ENCODE results near the gene SLC6A4.

Gene SLC6A4

DNA sequence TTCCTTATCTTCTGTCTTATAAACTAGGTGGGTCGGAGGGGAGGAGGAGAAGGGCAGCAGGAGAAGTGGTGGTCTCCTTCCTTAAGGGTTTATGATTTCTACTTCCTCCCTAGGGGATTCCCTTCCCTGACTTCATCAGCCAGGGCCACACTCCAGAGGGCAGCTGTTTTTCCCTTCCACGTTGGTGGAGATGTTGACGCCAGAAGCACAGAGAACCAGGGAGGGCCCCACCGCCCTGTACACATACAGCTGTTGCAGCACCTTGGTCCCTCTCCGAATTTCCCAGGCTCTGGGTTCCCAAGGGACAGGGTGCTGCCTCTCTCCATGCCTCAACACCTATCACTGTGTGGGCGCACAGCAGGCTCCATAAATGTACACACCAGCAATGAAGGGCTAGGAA is 5.6 kb upstream of the SLC6A4 start:
- Histone ChIP-seq H4K20me1 (ENCODE audit: insufficient read depth, low read length) (no peaks in the 10 kb centered on the region), H2AFZ (ENCODE audit: low read length) (no peak overlapping the region), H3K27me3 (replicated peaks; ENCODE audit: insufficient read depth, low read length) (peaks cover 7% of the 10 kb centered on the region; the same call in 1 of the 2 replicates), H3K9ac (ENCODE audit: low read length) (no peak overlapping the region), H3K9me3 (replicated peaks; ENCODE audit: insufficient read depth, low read length) (no peaks in the 10 kb centered on the region), H3F3A (ENCODE audit: insufficient read depth, low read length) (no peaks in the 10 kb centered on the region), H3K36me3 (replicated peaks; ENCODE audit: insufficient read depth, low read length) (no peaks in the 10 kb centered on the region), H3K4me2 (ENCODE audit: low read depth, low read length) (no peak overlapping the region), H3K9me2 (replicated peaks; ENCODE audit: insufficient read depth, low read length) (no peaks in the 10 kb centered on the region), H3K27ac (ENCODE audit: low read length) (no peak overlapping the region), H3K4me3 (ENCODE audit: low read length) (no peak overlapping the region), H3K4me1 (ENCODE audit: low read length) (no peaks in the 10 kb centered on the region), H3K79me2 (ENCODE audit: low read length) (no peaks in the 10 kb centered on the region)
- DNase-seq = no peak
- TF ChIP-seq, protein P1, sequence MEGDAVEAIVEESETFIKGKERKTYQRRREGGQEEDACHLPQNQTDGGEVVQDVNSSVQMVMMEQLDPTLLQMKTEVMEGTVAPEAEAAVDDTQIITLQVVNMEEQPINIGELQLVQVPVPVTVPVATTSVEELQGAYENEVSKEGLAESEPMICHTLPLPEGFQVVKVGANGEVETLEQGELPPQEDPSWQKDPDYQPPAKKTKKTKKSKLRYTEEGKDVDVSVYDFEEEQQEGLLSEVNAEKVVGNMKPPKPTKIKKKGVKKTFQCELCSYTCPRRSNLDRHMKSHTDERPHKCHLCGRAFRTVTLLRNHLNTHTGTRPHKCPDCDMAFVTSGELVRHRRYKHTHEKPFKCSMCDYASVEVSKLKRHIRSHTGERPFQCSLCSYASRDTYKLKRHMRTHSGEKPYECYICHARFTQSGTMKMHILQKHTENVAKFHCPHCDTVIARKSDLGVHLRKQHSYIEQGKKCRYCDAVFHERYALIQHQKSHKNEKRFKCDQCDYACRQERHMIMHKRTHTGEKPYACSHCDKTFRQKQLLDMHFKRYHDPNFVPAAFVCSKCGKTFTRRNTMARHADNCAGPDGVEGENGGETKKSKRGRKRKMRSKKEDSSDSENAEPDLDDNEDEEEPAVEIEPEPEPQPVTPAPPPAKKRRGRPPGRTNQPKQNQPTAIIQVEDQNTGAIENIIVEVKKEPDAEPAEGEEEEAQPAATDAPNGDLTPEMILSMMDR (IDR thresholded peaks at IDR 0.05; ENCODE audit: low read length) = no peak
- TF ChIP-seq EZH2 (optimal IDR thresholded peaks at IDR 0.05; ENCODE audit: low read depth, low read length) (no peak), EZH2phosphoT487 (IDR thresholded peaks at IDR 0.05; ENCODE audit: low read length) (no peak)

DNA sequence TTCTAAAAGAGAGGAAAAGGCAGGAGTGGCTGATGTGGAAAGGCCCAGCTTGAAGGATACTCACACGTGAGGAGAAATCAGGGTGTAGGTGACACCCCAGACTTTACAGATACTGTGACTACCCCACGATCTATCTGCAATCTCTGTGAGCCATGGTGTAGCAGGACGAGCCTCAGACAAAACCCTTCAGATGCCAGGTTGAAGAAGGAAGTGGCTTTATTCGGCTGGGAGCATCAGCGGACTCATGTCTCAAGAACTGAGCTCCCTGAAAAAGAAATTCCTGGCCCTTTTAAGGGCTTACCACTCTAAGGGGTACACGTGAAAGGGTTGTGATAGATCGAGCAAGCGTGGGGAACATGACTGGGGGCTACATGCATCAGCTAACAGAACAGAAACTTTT is 4.7 kb upstream of the SLC6A4 start:
- TF ChIP-seq EZH2 (optimal IDR thresholded peaks at IDR 0.05; ENCODE audit: low read depth, low read length) (no peak), EZH2phosphoT487 (IDR thresholded peaks at IDR 0.05; ENCODE audit: low read length) (no peak)
- TF ChIP-seq, protein P1 (IDR thresholded peaks at IDR 0.05; ENCODE audit: low read length) = no peak
- Histone ChIP-seq H3K9me3 (replicated peaks; ENCODE audit: insufficient read depth, low read length) (no peaks in the 10 kb centered on the region), H2AFZ (ENCODE audit: low read length) (no peak overlapping the region), H3K79me2 (ENCODE audit: low read length) (no peaks in the 10 kb centered on the region), H3K4me3 (ENCODE audit: low read length) (no peak overlapping the region), H3K36me3 (replicated peaks; ENCODE audit: insufficient read depth, low read length) (no peaks in the 10 kb centered on the region), H3K9me2 (replicated peaks; ENCODE audit: insufficient read depth, low read length) (no peaks in the 10 kb centered on the region), H3K9ac (ENCODE audit: low read length) (no peak overlapping the region), H4K20me1 (ENCODE audit: insufficient read depth, low read length) (no peaks in the 10 kb centered on the region), H3K27ac (ENCODE audit: low read length) (no peak overlapping the region), H3K4me1 (ENCODE audit: low read length) (no peaks in the 10 kb centered on the region), H3K27me3 (replicated peaks; ENCODE audit: insufficient read depth, low read length) (peaks cover 15% of the 10 kb centered on the region; the same call in 1 of the 2 replicates), H3F3A (ENCODE audit: insufficient read depth, low read length) (no peaks in the 10 kb centered on the region), H3K4me2 (ENCODE audit: low read depth, low read length) (no peak overlapping the region)
- no peak for DNase-seq

DNA sequence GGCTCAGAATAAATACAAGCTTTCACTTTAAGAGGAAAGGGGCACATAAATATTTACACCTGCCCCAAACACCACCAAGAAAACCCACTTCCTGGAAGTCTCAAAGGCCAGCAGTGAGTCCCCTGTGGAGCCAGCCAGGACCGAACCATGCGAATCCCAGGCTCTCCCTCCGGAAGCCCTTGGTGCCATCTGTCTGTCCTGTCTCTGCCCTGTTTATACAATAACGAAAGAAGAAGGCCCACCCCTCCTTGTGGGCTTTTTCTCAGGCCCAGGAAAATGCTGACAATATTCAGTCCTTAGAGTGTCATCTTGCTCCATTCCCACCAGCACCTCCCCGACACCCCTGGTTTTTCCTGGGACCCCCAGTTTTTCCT is 3.6 kb upstream of the SLC6A4 start:
- no peaks in the 10 kb centered on the region for H3K9me2 ChIP-seq (replicated peaks; ENCODE audit: insufficient read depth, low read length)
- no peak for DNase-seq
- no peak overlapping the region for H3K9ac ChIP-seq (ENCODE audit: low read length)
- no peaks in the 10 kb centered on the region for H3K9me3 ChIP-seq (replicated peaks; ENCODE audit: insufficient read depth, low read length)
- TF ChIP-seq, protein P1 (IDR thresholded peaks at IDR 0.05; ENCODE audit: low read length) = no peak
- TF ChIP-seq EZH2phosphoT487 (IDR thresholded peaks at IDR 0.05; ENCODE audit: low read length) (no peak), EZH2 (optimal IDR thresholded peaks at IDR 0.05; ENCODE audit: low read depth, low read length) (no peak)
- no peaks in the 10 kb centered on the region for H3K79me2 ChIP-seq (ENCODE audit: low read length)
- H2AFZ ChIP-seq (ENCODE audit: low read length) = no peak overlapping the region
- H3K4me3 ChIP-seq (ENCODE audit: low read length) = no peak overlapping the region
- peaks cover 26% of the 10 kb centered on the region for H3K27me3 ChIP-seq (replicated peaks; ENCODE audit: insufficient read depth, low read length)
- H3F3A ChIP-seq (ENCODE audit: insufficient read depth, low read length) = no peaks in the 10 kb centered on the region
- no peaks in the 10 kb centered on the region for H4K20me1 ChIP-seq (ENCODE audit: insufficient read depth, low read length)
- H3K36me3 ChIP-seq (replicated peaks; ENCODE audit: insufficient read depth, low read length) = no peaks in the 10 kb centered on the region
- H3K4me2 ChIP-seq (ENCODE audit: low read depth, low read length) = no peak overlapping the region
- H3K4me1 ChIP-seq (ENCODE audit: low read length) = no peaks in the 10 kb centered on the region
- H3K27ac ChIP-seq (ENCODE audit: low read length) = no peak overlapping the region

Data from MM.1S (cell line).